IPS-NIHi7 (cell line): ENCODE data around the gene CHSY1.
"Not testable (repeated sequence)": the region's sequence is repeated elsewhere in the genome, so short reads cannot be mapped to it uniquely, and the experiment has no call there.

Experiments
- DNase-seq: peaks from one replicate; pipeline ENCODE4 v3.0.0; 2012; ENCODE audit warnings: mixed read lengths; ENCODE audit errors: extremely low spot score

The CHSY1 gene

GRCh38 chr15:101134780-101135179, 117.1 kb downstream of the CHSY1 start:
- DNase-seq, result no peak

- DNase-seq, result peak; percentile 48
These were observed 118.0 kb downstream of the CHSY1 start for GRCh38 chr15:101133751-101134261.

- no peak for DNase-seq
These were observed 118.7 kb downstream of the CHSY1 start for GRCh38 chr15:101133181-101133460.

GRCh38 chr15:101132390-101133180, 119.3 kb downstream of the CHSY1 start:
- DNase-seq, result no peak

- DNase-seq, result no peak
These were observed 120.1 kb downstream of the CHSY1 start for GRCh38 chr15:101131489-101132389.

- DNase-seq, result no peak
These were observed 121.9 kb downstream of the CHSY1 start for GRCh38 chr15:101129851-101130380.

- DNase-seq, result no peak
These were observed 123.4 kb downstream of the CHSY1 start for GRCh38 chr15:101128221-101129015.

GRCh38 chr15:101127506-101128076, 124.3 kb downstream of the CHSY1 start:
- no peak for DNase-seq

GRCh38 chr15:101126618-101127505, 125.0 kb downstream of the CHSY1 start:
- DNase-seq, result no peak

GRCh38 chr15:101125881-101126428, 125.9 kb downstream of the CHSY1 start:
- DNase-seq, result not testable (repeated sequence)
